Thyroid gland (tissue), 4 donors: ENCODE measurements around the gene CPA5. TPM values are rescaled to one million over a fixed set of nuclear protein-coding genes. Genes with fewer than 3 reads are reported as not detected.

ENCODE experiments used
- DNase-seq, 2 donors: peaks; one replicate each; pipeline ENCODE4 v3.0.0-alpha.2; 2019
- H3K27ac ChIP-seq, 3 donors: fragments of 200-600 bp; sonication (generic); 1 replicate in 2 of 3; 2 replicates in 1 of 3; pipeline ENCODE4 v1.5.1; 2016 to 2019; ENCODE audit warnings: mild to moderate bottlenecking in 1 of 3, moderate library complexity in 1 of 3
- H3K27me3 ChIP-seq: fragments of 200-600 bp; sonication (generic); one replicate; pipeline ENCODE4 v1.5.1; 2019
- H3K36me3 ChIP-seq, 2 donors: fragments of 200-600 bp; sonication (generic); one replicate each; pipeline ENCODE4 v1.5.1; 2016 to 2019
- H3K4me1 ChIP-seq, 2 donors: fragments of 200-600 bp; sonication (generic); one replicate each; pipeline ENCODE4 v1.5.1; 2017 to 2019
- H3K4me3 ChIP-seq, 3 donors: fragments of 200-600 bp; sonication (generic); replicated peaks in 1 of 3; 1 replicate in 2 of 3; 2 replicates in 1 of 3; pipeline ENCODE4 v1.5.1; 2016; ENCODE audit warnings: mild to moderate bottlenecking in 1 of 3
- H3K9me3 ChIP-seq: fragments of 200-600 bp; sonication (generic); one replicate; pipeline ENCODE4 v1.5.1; 2017
- CTCF ChIP-seq, 6 experiments: fragments of 200-600 bp in 3 of 6; fragments of 450-650 bp in 3 of 6; sonication (generic) in 3 of 6; IDR thresholded peaks; one replicate each; pipeline ENCODE4 v1.5.1; 2016 to 2019; ENCODE audit warnings: antibody characterized with exemption in 6 of 6, mild to moderate bottlenecking in 2 of 6, inconsistent platforms in 1 of 6, moderate library complexity in 1 of 6
- POLR2A ChIP-seq, 2 donors: fragments of 450-650 bp; IDR thresholded peaks; one replicate each; pipeline ENCODE4 v1.6.1; 2017; ENCODE audit warnings: antibody characterized with exemption in 2 of 2, mild to moderate bottlenecking in 2 of 2, moderate library complexity in 1 of 2
- WGBS, 2 donors: methylation state at CpG; one replicate each; pipeline ENCODE4 v1.1.5; 2017; 5-methylcytosine and 5-hydroxymethylcytosine counted together
- intact Hi-C: fragments of 100-400 bp; cut with DNase I; formaldehyde crosslinking; loops from one replicate; pipeline ENCODE4 v1.15.1; 2023
- total RNA-seq, 4 donors: library from RNA; depleted of rRNA; stranded (reverse); fragments of >200 nt; gene quantifications; one replicate each; pipeline ENCODE4 v1.2.3, GENCODE V29; 2016

CPA5 gene
- total RNA-seq, 4 donors from 2014 or later = not detected

- intact Hi-C loops = no loop called here
- Histone ChIP-seq H3K27ac (no peak overlapping the region), H3K27me3 (no peaks in the 10 kb centered on the region), H3K36me3 (no peaks in the 10 kb centered on the region), H3K4me1 (peaks cover 9 to 27% of the 10 kb centered on the region in 2 donors), H3K9me3 (no peaks in the 10 kb centered on the region), H3K4me3 (no peak overlapping the region)
- WGBS, 2 donors = 82 to 87% methylated on average over 8 of the region's 8 CpGs
- no peak for DNase-seq
- TF ChIP-seq CTCF (IDR thresholded peaks at IDR 0.05) (no peak), POLR2A (IDR thresholded peaks at IDR 0.05) (no peak)
Observed at GRCh38 chr7:130363026-130363847, 18.6 kb downstream of the CPA5 start.

- Histone ChIP-seq H3K9me3 (no peaks in the 10 kb centered on the region), H3K4me3 (no peak overlapping the region), H3K27ac (peak overlapping the region in 2 of 3 donors; percentile 52 to 68), H3K27me3 (no peaks in the 10 kb centered on the region), H3K4me1 (peaks cover 9 to 27% of the 10 kb centered on the region in 2 donors), H3K36me3 (no peaks in the 10 kb centered on the region)
- no peak for DNase-seq
- intact Hi-C loops = no loop called here
- TF ChIP-seq POLR2A (IDR thresholded peaks at IDR 0.05) = no peak
- TF ChIP-seq CTCF (IDR thresholded peaks at IDR 0.05) = no peak
- WGBS, 2 donors = 95 to 97% methylated on average over 4 of the region's 4 CpGs
Observed at GRCh38 chr7:130364451-130364850, 19.8 kb downstream of the CPA5 start.

DNA sequence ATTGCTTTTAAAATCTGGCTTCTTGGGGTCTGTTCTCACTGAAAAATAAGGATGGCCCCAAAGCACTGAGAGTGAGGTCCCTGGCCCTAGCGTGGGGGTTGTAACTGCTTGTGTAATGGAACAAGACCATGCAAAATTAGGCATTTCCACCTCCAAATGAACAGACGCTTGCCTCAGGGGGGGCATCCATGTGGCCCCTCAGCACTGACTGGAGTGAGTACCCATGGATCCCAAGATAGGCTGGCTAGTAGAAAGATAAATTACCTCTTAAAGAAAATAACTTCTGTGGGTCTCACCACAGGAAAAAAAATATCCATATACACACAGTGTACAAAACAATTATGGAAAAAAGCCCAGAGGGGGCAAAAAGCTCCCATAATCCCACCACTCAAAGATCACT is 20.5 kb downstream of the CPA5 start:
- no peaks in the 10 kb centered on the region for H3K9me3 ChIP-seq
- no peak for DNase-seq
- no peak overlapping the region for H3K4me3 ChIP-seq
- intact Hi-C loops = no loop called here
- H3K27ac ChIP-seq = peak overlapping the region; percentile 52 to 68 (median 59)
- WGBS, 2 donors = 66 to 86% methylated on average over 2 of the region's 2 CpGs
- no peaks in the 10 kb centered on the region for H3K36me3 ChIP-seq
- H3K27me3 ChIP-seq = no peaks in the 10 kb centered on the region
- H3K4me1 ChIP-seq = peaks cover 9 to 29% of the 10 kb centered on the region in 2 donors
- TF ChIP-seq POLR2A (IDR thresholded peaks at IDR 0.05) (no peak), CTCF (IDR thresholded peaks at IDR 0.05) (no peak)

DNA sequence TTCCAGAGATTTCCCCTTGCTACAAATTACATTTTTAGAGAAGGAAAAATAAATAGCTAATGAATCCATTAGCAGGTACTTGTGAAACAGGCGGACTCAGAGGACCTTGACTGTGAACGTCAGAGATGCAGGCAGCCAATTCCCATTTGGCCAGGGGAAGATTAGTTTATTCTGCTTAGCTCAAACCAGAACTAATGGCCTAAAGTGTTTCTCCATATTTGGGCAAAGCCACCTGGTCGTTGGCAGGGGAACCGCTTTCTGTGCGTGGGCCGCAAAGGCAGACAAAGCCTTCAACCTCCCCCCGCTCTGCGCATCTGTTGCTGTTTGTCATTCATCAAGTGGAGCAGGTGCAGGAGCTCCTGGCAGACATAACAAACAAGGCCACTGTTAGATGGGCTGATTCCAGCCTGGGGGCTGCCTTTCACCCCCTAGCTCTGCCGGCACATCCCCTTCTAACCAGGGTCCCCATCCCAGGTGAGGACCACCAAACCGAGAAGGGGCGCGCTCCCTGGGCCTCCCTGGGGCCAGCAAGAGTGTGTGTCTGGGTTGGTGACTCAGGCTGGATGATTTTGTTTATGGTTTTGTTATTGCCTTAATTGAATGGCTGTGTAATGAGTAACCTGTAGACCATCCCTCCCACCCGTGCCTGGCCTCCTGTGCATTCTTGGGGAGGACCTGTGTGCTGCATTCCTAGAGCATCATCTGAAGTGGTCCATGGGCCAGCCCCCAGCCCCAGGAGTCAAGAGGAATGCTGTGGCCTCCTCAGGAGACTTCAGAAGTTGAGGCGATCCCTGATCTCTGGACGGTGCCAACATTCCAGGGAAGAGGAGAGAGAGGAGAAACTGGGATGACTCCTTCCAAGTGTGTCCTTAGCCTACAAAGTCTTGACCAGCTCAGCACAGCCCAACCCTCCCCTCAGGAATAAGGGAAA is 21.2 kb downstream of the CPA5 start:
- Histone ChIP-seq H3K27me3 (no peaks in the 10 kb centered on the region), H3K9me3 (no peaks in the 10 kb centered on the region), H3K27ac (peak overlapping the region; percentile 52 to 71 (median 59)), H3K36me3 (no peaks in the 10 kb centered on the region), H3K4me1 (peaks cover 9 to 35% of the 10 kb centered on the region in 2 donors), H3K4me3 (no peak overlapping the region)
- DNase-seq = peak; percentile 83 to 87
- WGBS, 2 donors = 46 to 60% methylated on average over 13 to 15 of the region's 15 CpGs
- intact Hi-C loops = no loop called here
- TF ChIP-seq CTCF (IDR thresholded peaks at IDR 0.05) (no peak), POLR2A (IDR thresholded peaks at IDR 0.05) (peak in 1 of 2 donors; percentile 25)
